ENCODE measurements around the gene NXN.
"Not testable (repeated sequence)": the region's sequence is repeated elsewhere in the genome, so short reads cannot be mapped to it uniquely, and the experiment has no call there.

NXN gene

DNA sequence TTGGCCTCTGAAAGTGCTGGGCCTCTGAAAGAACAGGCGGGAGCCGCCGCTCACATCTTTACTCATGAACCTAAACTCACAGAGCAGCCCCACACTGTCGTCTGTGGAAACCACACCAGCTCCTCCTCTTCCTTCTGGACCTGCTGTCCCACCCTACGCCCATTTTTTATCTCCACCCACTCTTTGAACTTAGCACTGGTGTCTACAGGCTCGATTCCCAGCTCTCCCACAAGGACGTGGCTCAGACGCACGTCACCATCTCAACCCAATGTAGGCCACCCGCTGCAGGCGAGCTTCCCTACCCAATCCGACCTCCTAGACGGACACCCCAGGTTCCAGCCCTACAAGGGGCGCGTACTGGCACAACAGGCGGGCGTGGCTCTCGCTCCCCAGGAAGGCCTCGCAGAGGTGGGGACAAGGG, 62.2 kb downstream of the NXN start:
- Histone ChIP-seq H3K36me3 (ENCODE audit: insufficient read depth, low read length) (0 out of 2 replicates have a peak, but pooled peaks cover 4% of the 10 kb centered on the region), H3K9me3 (ENCODE audit: control insufficient read depth, insufficient read depth, low read length) (no peaks in the 10 kb centered on the region), H3K9ac (ENCODE audit: low read depth, low read length) (no peak overlapping the region), H3K4me1 (ENCODE audit: insufficient read depth, low read length) (peaks cover 8% of the 10 kb centered on the region; the same call in 1 of the 2 replicates)

DNA sequence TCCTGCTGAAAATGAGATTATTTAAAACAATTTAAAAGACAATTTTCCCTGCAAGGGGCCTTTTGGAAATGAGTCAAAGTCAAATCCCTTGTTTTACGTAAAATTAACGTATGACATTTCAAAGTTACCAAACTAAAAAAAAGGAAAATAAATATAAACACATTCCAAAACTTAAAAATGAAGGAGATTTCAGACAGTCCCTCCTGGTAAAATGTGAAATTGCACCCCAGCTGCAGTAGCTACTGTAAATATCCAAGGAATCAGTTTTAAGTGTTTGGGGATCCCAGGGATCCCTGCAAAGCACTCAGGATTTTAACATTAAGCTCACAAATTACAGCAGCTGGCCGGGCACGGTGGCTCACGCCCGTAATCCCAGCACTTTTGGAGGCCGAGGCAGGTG, 63.3 kb downstream of the NXN start:
- Histone ChIP-seq H3K9ac (ENCODE audit: low read depth, low read length) (no peak overlapping the region), H3K36me3 (ENCODE audit: insufficient read depth, low read length) (0 out of 2 replicates have a peak, but pooled peaks cover 4% of the 10 kb centered on the region), H3K4me1 (ENCODE audit: insufficient read depth, low read length) (peaks cover 12% of the 10 kb centered on the region; the same call in 1 of the 2 replicates), H3K9me3 (ENCODE audit: control insufficient read depth, insufficient read depth, low read length) (no peaks in the 10 kb centered on the region)

DNA sequence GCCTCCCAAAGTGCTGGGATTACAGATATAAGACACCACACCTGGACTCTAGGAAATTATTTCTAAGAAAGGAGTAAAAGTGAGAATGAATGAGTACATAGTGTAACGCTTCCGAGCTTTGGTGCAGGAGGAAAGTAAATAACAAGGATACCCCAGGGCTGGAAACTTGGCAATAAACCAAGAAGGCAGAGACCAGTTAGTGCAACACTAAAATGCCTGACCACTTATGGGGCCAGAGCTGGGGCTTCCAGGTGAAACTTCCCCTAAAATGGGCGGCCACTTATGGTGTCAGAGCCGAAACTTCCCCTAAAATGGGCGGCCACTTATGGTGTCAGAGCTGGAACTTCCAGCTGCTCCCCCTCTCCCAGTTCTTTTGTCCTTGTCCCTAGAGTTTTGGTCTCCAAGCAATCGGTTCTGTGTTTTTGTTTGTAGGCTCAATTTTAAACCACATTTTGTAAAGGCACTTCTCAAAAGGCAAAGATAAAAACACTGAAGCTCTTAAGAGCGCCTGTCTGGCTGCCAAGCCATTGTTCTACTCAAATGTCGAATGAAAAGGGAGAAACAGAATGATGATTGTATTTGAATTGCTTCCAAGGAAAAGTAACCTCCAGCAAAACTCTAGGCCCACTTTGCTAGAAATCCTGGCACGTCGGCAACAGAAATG, 63.9 kb downstream of the NXN start:
- Histone ChIP-seq H3K4me1 (ENCODE audit: insufficient read depth, low read length) (peaks cover 17% of the 10 kb centered on the region), H3K36me3 (ENCODE audit: insufficient read depth, low read length) (0 out of 2 replicates have a peak, but pooled peaks cover 4% of the 10 kb centered on the region), H3K9me3 (ENCODE audit: control insufficient read depth, insufficient read depth, low read length) (no peaks in the 10 kb centered on the region), H3K9ac (ENCODE audit: low read depth, low read length) (no peak overlapping the region)

DNA sequence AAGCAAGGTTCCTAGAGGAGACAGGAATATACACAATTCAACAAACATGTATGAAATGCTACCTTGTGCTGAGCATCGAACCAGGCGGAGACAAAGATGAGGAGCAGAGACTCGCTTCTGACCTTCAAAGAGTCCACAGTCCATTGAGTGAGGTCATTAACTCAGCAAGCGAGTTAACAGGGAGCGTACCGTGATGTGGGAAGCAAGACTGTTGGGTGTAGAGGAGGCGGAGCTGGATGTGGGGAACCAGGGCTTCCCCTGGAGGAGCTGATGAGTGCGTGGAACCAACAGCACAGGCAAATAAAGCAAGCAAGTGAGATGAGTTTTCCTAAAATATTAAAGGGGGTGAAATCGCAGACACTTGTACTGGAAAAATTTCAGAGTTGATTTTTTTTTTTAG, 65.0 kb downstream of the NXN start:
- H3K4me1 ChIP-seq (ENCODE audit: insufficient read depth, low read length): peaks cover 17% of the 10 kb centered on the region
- 0 out of 2 replicates have a peak, but pooled peaks cover 4% of the 10 kb centered on the region for H3K36me3 ChIP-seq (ENCODE audit: insufficient read depth, low read length)
- H3K9ac ChIP-seq (ENCODE audit: low read depth, low read length): no peak overlapping the region
- H3K9me3 ChIP-seq (ENCODE audit: control insufficient read depth, insufficient read depth, low read length): no peaks in the 10 kb centered on the region

DNA sequence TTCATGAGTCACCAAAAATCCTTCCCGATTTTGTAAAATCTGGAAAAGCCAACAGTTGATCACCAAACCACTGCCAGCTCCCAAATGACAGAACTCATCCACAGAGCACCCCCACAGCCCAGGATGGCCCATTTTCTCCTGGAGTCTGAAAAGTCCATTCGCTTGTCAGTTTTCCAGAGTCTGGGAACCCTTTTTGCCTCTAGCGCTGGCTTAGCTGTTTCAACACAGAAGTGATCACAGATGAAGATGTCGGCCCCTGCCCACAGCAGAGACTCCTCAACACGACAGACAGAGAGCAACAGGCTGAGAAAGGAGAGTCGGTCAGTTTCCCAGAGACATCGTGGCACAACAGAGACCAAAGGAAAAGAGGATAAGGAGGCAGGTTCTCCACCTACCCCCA, 66.4 kb downstream of the NXN start:
- Histone ChIP-seq H3K36me3 (ENCODE audit: insufficient read depth, low read length) (0 out of 2 replicates have a peak, but pooled peaks cover 4% of the 10 kb centered on the region), H3K9ac (ENCODE audit: low read depth, low read length) (no peak overlapping the region), H3K4me1 (ENCODE audit: insufficient read depth, low read length) (peaks cover 17% of the 10 kb centered on the region), H3K9me3 (ENCODE audit: control insufficient read depth, insufficient read depth, low read length) (no peaks in the 10 kb centered on the region)

DNA sequence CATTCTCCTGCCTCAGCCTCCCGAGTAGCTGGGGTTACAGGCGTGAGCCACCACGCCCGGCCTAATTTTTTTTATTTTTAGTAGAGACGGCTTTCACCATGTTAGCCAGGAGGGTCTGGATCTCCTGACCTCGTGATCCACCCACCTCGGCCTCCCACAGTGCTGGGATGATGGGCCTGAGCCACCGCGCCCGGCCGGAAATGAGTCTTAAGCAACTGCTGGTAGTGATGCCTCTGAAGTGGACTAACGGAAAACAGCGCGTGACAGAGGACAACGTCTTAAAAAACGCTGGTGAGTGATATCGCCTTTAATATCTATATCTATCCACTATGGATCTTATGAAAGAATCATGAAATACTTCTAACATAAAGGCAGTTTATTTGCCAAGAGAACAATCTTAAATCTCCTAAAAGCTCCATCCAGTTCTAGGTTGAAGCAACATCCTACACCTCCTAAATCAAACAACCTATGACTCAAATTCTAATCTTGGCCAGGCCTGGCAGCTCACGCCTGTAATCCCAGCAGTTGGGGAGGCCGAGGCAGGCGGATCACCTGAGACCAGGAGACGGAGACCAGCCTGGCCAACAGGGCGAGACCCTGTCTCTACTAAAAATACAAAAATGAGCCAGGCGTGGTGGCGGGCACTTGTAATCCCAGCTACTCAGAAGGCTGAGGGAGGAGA, 69.8 kb downstream of the NXN start:
- Histone ChIP-seq H3K9ac (ENCODE audit: low read depth, low read length) (no peak overlapping the region), H3K4me1 (ENCODE audit: insufficient read depth, low read length) (peaks cover 10% of the 10 kb centered on the region), H3K36me3 (ENCODE audit: insufficient read depth, low read length) (no peaks in the 10 kb centered on the region), H3K9me3 (ENCODE audit: control insufficient read depth, insufficient read depth, low read length) (no peaks in the 10 kb centered on the region)

DNA sequence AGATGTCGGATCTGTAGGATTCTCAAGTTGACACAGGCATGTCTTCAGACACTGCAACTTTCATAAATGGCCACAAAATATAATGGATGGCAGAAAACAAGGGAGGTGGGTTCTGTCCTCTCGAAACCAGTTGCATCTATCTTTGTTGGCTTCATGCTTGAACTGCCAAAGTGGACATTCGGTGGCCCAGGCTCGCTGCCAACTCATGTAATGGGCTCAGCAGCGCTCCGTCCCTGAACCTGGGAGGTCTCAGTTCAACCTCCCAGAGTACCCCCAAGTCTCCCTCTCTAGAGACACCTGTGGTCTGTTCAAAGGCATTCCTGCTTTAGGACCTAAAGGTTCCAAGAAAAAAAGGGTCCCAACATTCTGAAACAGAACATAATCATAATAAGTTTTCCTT, 71.9 kb downstream of the NXN start:
- peaks cover 10% of the 10 kb centered on the region for H3K4me1 ChIP-seq (ENCODE audit: insufficient read depth, low read length)
- H3K36me3 ChIP-seq (ENCODE audit: insufficient read depth, low read length): no peaks in the 10 kb centered on the region
- H3K9me3 ChIP-seq (ENCODE audit: control insufficient read depth, insufficient read depth, low read length): no peaks in the 10 kb centered on the region
- H3K9ac ChIP-seq (ENCODE audit: low read depth, low read length): no peak overlapping the region

DNA sequence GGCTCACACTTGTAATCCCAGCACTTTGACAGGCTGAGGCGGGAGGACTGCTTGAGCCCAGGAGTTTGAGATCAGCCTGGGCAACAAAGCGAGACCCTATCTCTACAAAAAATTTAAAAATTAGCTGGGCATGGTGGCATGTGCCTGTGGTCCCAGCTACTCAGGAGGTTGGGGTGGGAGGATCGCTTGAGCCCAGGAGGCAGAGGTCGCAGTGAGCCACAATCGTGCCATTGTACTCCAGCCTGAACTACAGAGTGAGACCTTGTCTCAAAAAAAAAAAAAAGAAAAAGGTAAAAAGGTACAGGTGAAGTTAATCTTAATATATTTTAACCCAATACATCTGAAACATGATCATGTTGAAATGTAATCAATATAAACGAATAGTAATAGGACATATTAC, 73.9 kb downstream of the NXN start:
- not testable (repeated sequence) for H3K36me3 ChIP-seq (ENCODE audit: insufficient read depth, low read length); H3K9me3 ChIP-seq (ENCODE audit: control insufficient read depth, insufficient read depth, low read length); H3K9ac ChIP-seq (ENCODE audit: low read depth, low read length)
- peaks cover 14% of the 10 kb centered on the region for H3K4me1 ChIP-seq (ENCODE audit: insufficient read depth, low read length)

DNA sequence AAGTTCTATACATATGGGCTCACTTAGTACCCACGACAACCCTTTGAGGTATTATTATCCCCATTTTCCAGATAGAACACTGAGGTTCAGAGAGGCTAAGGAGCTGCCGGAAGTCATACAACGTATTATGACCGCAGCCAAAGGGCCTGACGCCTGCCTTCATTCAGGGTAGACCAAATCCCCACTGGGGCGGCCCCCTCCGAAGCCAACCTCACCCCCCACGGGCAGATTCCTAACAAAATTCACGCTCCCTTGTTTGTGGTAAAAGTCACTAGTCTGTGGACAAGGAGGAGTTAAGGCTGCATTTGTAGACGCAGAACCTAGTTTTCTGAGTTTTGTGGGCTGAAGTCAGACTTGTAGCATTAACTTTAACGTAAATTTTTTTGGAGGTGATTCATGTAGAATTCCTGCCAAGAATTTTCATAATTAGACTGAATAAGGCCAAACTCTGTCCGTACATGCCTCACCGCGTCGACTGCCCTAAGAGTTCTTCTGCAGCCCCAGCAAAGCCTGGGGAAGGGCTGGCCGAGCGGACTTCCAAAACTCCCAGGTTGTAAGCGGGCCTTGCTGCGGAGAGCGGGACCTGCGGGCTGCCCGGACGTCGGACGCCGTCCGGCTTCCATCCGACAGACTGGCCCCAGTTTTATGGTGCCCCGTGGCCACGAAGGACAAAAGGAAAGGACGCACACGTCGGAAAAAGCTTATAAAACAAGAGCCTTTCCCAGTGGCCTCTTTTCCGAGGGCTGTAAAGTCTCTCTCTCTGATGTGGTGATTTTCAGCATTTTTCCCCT, 75.7 kb downstream of the NXN start:
- H3K36me3 ChIP-seq (ENCODE audit: insufficient read depth, low read length): no peaks in the 10 kb centered on the region
- no peaks in the 10 kb centered on the region for H3K9me3 ChIP-seq (ENCODE audit: control insufficient read depth, insufficient read depth, low read length)
- H3K4me1 ChIP-seq (ENCODE audit: insufficient read depth, low read length): peaks cover 16% of the 10 kb centered on the region
- H3K9ac ChIP-seq (ENCODE audit: low read depth, low read length): no peak overlapping the region

DNA sequence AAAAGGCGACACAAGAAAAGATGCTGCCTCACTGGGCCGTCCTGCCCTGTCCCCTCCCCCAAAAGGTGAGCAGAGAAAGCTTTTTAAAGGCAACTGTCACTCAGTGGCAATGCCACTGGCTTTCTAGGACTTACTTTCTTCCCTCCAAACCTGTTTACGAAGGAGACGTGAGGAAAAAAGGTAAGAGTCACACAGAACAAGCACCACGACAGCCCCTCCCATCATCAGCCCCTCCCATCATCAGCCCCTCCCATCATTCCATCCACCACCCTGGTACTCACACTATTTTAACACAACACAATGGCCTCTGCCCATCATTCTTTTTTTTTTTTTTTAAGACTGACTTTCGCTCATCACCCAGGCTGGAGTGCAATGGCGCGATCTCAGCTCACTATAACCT, 77.1 kb downstream of the NXN start:
- H3K9me3 ChIP-seq (ENCODE audit: control insufficient read depth, insufficient read depth, low read length): no peaks in the 10 kb centered on the region
- no peak overlapping the region for H3K9ac ChIP-seq (ENCODE audit: low read depth, low read length)
- no peaks in the 10 kb centered on the region for H3K36me3 ChIP-seq (ENCODE audit: insufficient read depth, low read length)
- peaks cover 16% of the 10 kb centered on the region for H3K4me1 ChIP-seq (ENCODE audit: insufficient read depth, low read length)

DNA sequence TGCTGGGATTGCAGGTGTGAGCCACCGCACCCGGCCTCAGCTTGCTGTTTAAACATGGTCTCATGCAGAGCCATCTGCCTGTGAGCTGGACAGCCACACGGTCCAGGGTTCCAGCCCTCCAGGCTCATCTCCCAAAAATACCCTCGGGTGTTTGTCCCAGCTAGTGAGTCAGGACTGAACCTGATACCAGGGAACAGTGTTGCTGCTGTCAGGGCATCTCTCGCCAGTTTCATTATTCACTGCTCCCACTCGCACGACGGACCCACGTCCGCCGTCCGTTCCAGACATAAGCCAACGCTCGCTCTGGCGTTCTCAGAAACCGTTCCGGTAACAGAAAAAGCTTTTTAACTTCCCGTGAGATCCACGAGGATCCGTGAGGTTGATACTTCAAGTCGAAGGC, 77.6 kb downstream of the NXN start:
- no peaks in the 10 kb centered on the region for H3K36me3 ChIP-seq (ENCODE audit: insufficient read depth, low read length)
- no peak overlapping the region for H3K9ac ChIP-seq (ENCODE audit: low read depth, low read length)
- no peaks in the 10 kb centered on the region for H3K9me3 ChIP-seq (ENCODE audit: control insufficient read depth, insufficient read depth, low read length)
- H3K4me1 ChIP-seq (ENCODE audit: insufficient read depth, low read length): peaks cover 21% of the 10 kb centered on the region

DNA sequence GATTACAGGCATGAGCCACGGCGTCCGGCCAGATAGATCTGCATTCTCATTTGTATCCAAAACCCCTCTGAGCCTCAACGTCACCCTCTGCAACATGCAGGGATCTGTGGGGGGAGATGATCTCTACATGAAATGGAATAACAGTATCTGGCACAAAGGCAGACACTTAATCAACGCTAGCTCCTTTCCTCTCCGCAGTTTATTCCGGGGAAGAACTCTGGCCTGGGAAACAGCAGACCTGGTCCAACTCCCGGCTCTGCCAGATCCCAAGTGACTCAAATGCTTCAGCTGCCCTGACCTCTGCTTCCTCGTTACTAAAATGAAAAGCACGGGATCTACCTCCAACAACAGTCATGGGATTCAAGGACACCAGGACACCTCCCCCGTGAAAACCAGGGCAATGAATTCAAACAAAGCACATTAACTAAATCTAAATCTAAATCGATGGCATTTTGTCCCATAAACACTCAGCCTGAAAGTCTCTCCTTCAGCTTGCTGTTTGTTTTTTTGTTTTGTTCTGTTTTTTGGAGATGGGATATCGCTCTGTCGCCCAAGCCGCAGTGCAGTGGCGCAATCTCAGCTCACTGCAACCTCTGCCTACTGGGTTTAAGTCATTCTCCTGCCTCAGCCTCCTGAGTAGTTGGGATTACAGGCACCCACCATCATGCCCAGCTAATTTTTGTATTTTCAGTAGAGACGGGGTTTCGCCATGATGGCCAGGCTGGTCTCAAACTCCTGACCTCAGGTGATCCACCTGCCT, 78.2 kb downstream of the NXN start:
- H3K9me3 ChIP-seq (ENCODE audit: control insufficient read depth, insufficient read depth, low read length): no peaks in the 10 kb centered on the region
- no peak overlapping the region for H3K9ac ChIP-seq (ENCODE audit: low read depth, low read length)
- peaks cover 21% of the 10 kb centered on the region for H3K4me1 ChIP-seq (ENCODE audit: insufficient read depth, low read length)
- no peaks in the 10 kb centered on the region for H3K36me3 ChIP-seq (ENCODE audit: insufficient read depth, low read length)

DNA sequence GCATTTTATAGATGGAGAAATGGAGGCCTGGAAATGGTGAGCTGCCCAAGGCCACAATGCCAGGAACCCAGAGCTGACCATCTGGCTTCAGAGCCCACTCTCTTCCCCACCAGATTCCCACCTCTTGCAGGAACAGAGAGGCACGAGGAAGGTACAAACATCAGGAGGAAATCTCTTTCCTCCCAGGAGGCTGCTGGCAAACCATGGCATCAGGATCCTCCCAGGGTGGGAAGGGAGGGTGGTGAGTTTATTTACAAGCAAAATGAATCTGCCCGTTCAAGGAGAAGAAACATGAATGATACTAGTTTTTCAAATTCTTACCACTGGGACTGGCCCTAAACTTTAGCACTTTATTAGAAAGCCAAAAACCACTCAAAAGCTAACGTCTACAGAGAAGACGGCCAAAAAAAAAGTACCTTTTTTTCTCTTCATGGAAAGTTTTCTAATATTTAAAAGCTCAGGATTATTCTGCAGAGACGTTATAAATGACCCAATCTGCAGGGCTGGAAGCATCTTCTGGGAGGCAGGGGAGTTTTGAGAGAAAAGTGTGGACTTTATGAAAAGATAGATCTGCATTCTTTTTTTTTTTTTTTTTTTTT, 79.1 kb downstream of the NXN start:
- no peaks in the 10 kb centered on the region for H3K36me3 ChIP-seq (ENCODE audit: insufficient read depth, low read length)
- H3K9ac ChIP-seq (ENCODE audit: low read depth, low read length): no peak overlapping the region
- peaks cover 21% of the 10 kb centered on the region for H3K4me1 ChIP-seq (ENCODE audit: insufficient read depth, low read length)
- H3K9me3 ChIP-seq (ENCODE audit: control insufficient read depth, insufficient read depth, low read length): no peaks in the 10 kb centered on the region

All from ES-I3 (cell line).